GM23338 (cell line): Measurements from ENCODE around the gene ZNF546. TPM values are rescaled to one million over a fixed set of nuclear protein-coding genes. Genes with fewer than 3 reads are reported as not detected.

ENCODE experiments used
- NANOG ChIP-seq: IDR thresholded peaks from 2 replicates; pipeline ENCODE4 v1.6.1; 2016; ENCODE audit warnings: antibody characterized with exemption, borderline replicate concordance
- ZNF462 ChIP-seq: fragments of 250-450 bp; sonication (Bioruptor Pico); IDR thresholded peaks from 2 replicates; pipeline ENCODE4 v1.5.0; 2020; ENCODE audit warnings: mild to moderate bottlenecking, moderate library complexity
- polyA plus RNA-seq: library from polyadenylated mRNA; unstranded; fragments of >200 nt; fragmentation: Nextera tagmentation; extraction: Ambion mirVana; gene quantifications from 2 replicates; pipeline ENCODE4 v1.2.1, GENCODE V29; 2016
- total RNA-seq: library from RNA; depleted of rRNA; stranded (reverse); fragments of >200 nt; shearing (Covaris generic); gene quantifications from 2 replicates; pipeline ENCODE4 v1.2.3, GENCODE V29; 2014; rRNA removed

Gene ZNF546
- total and polyA plus RNA-seq, 2 experiments from 2014 or later, result 0.38 to 0.95 TPM

- TF ChIP-seq ZNF462 (CRISPR knock-in tag) (no peak), NANOG (no peak)
Measured at GRCh38 chr19:40070058-40070457, 73.2 kb downstream of the ZNF546 start (continued).

Other genes starting within 250 kb of the ZNF546 start
- gene LEUTX, start 218.2 kb upstream of the ZNF546 start, total RNA-seq, result not detected in 2 replicates
- gene LEUTX, start 218.2 kb upstream of the ZNF546 start, polyA plus RNA-seq, result 0.47 TPM in 1 of 2 replicates, not detected in the other
- 8.6 and 8.9 TPM in 2 replicates for gene DYRK1B, start 162.9 kb upstream of the ZNF546 start, total RNA-seq
- gene DYRK1B, start 162.9 kb upstream of the ZNF546 start, polyA plus RNA-seq, result 6.5 and 7.2 TPM in 2 replicates
- gene FBL, start 150.7 kb upstream of the ZNF546 start, total RNA-seq, result 403 and 426 TPM in 2 replicates
- 553 and 579 TPM in 2 replicates for gene FBL, start 150.7 kb upstream of the ZNF546 start, polyA plus RNA-seq
- gene FCGBP, start 62.4 kb upstream of the ZNF546 start, total RNA-seq, result 3.0 and 3.6 TPM in 2 replicates
- 0.28 and 0.44 TPM in 2 replicates for gene FCGBP, start 62.4 kb upstream of the ZNF546 start, polyA plus RNA-seq
- gene PSMC4, start 25.9 kb upstream of the ZNF546 start, total RNA-seq, result 147 and 161 TPM in 2 replicates
- gene PSMC4, start 25.9 kb upstream of the ZNF546 start, polyA plus RNA-seq, result 135 and 139 TPM in 2 replicates
- 11.0 and 11.2 TPM in 2 replicates for gene ZNF780B, start 59.2 kb downstream of the ZNF546 start, total RNA-seq
- gene ZNF780B, start 59.2 kb downstream of the ZNF546 start, polyA plus RNA-seq, result 3.8 and 4.9 TPM in 2 replicates
- 15.0 and 23.6 TPM in 2 replicates for gene ZNF780A, start 93.9 kb downstream of the ZNF546 start, total RNA-seq
- 11.8 and 12.3 TPM in 2 replicates for gene ZNF780A, start 93.9 kb downstream of the ZNF546 start, polyA plus RNA-seq
- 13.7 and 14.5 TPM in 2 replicates for gene MAP3K10, start 194.4 kb downstream of the ZNF546 start, total RNA-seq
- 5.4 and 5.9 TPM in 2 replicates for gene MAP3K10, start 194.4 kb downstream of the ZNF546 start, polyA plus RNA-seq
- 0.35 and 0.63 TPM in 2 replicates for gene TTC9B, start 221.3 kb downstream of the ZNF546 start, total RNA-seq
- gene TTC9B, start 221.3 kb downstream of the ZNF546 start, polyA plus RNA-seq, result 0.23 and 1.0 TPM in 2 replicates
- 0.39 and 7.1 TPM in 2 replicates for gene CCNP, start 229.6 kb downstream of the ZNF546 start, total RNA-seq
- 2.2 and 3.3 TPM in 2 replicates for gene CCNP, start 229.6 kb downstream of the ZNF546 start, polyA plus RNA-seq